Transverse colon (tissue), 4 donors: ENCODE measurements around the gene JAM3. TPM values are rescaled to one million over a fixed set of nuclear protein-coding genes. Genes with fewer than 3 reads are reported as not detected.

Experiments used
- DNase-seq: peaks from one replicate; pipeline ENCODE4 v3.0.0-alpha.2; 2019
- H3K27ac ChIP-seq, 4 donors: fragments of 200-600 bp; sonication (generic); 2 replicates each; pipeline ENCODE4 v1.5.1; 2016 to 2018; ENCODE audit warnings: inconsistent platforms in 4 of 4
- H3K27me3 ChIP-seq: fragments of 200-600 bp; sonication (generic); 2 replicates; pipeline ENCODE4 v1.5.1; 2017; ENCODE audit warnings: inconsistent platforms
- H3K36me3 ChIP-seq, 4 donors: fragments of 200-600 bp; sonication (generic); 2 replicates each; pipeline ENCODE4 v1.5.1; 2017 to 2019; ENCODE audit warnings: inconsistent platforms in 4 of 4
- H3K4me1 ChIP-seq, 4 donors: fragments of 200-600 bp; sonication (generic); 2 replicates each; pipeline ENCODE4 v1.5.1; 2017 to 2020; ENCODE audit warnings: inconsistent platforms in 4 of 4
- H3K4me3 ChIP-seq, 4 donors: fragments of 200-600 bp; sonication (generic); 1 replicate in 1 of 4; 2 replicates in 3 of 4; pipeline versions ENCODE4 v1.5.1 to v1.6.1; 2017 to 2019; ENCODE audit warnings: inconsistent platforms in 4 of 4
- H3K9me3 ChIP-seq, 2 donors: fragments of 200-600 bp; sonication (generic); 2 replicates each; pipeline ENCODE4 v1.5.1; 2017 to 2019; ENCODE audit warnings: inconsistent platforms in 2 of 2
- EP300 ChIP-seq: sonication (generic); formaldehyde crosslinking; IDR thresholded peaks from one replicate; pipeline ENCODE4 v1.6.1; 2017; ENCODE audit warnings: antibody characterized with exemption, low read depth
- POLR2A ChIP-seq: fragments of 450-650 bp; IDR thresholded peaks from one replicate; pipeline ENCODE4 v1.6.1; 2016; ENCODE audit warnings: antibody characterized with exemption, mild to moderate bottlenecking, moderate library complexity
- POLR2AphosphoS5 ChIP-seq, 3 donors: sonication (generic); formaldehyde crosslinking; IDR thresholded peaks; one replicate each; pipeline ENCODE4 v1.6.1; 2016; ENCODE audit warnings: antibody characterized with exemption in 3 of 3
- WGBS, 2 donors: methylation state at CpG; one replicate each; pipeline ENCODE4 v1.1.5; 2018; ENCODE audit warnings: low coverage in 1 of 2; 5-methylcytosine and 5-hydroxymethylcytosine counted together
- in situ Hi-C, 4 donors: fragments of 200-750 bp; cut with MboI; loops; one replicate each; pipeline versions ENCODE4 v1.15.0 to v1.15.1; 2017; ENCODE audit warnings: low sequenced_read_pairs in 3 of 4, low pct_ligation_motif_present in 1 of 4, low pct_unique_long_range_greater_than_20kb in 1 of 4
- intact Hi-C: fragments of 100-400 bp; cut with DNase I; formaldehyde crosslinking; loops from one replicate; pipeline ENCODE4 v1.15.1; 2023; ENCODE audit warnings: low total_unique reads
- total RNA-seq, 4 donors: library from RNA; depleted of rRNA; stranded (reverse); fragments of >200 nt; gene quantifications; one replicate each; pipeline ENCODE4 v1.1.0, GENCODE V29; 2016
- TF ChIP-seq, protein P1 (sequence below), 5 experiments: fragments of 200-600 bp in 3 of 5; fragments of 450-650 bp in 2 of 5; sonication (generic) in 3 of 5; IDR thresholded peaks; 1 replicate in 2 of 5; 2 replicates in 3 of 5; pipeline ENCODE4 v1.5.1; 2016 to 2017; ENCODE audit warnings: antibody characterized with exemption in 5 of 5, inconsistent platforms in 3 of 5, mild to moderate bottlenecking in 2 of 5, moderate library complexity in 1 of 5

JAM3 gene
- total RNA-seq, 4 donors from 2014 or later, result 7.8 to 56.9 (median 13.8) TPM

- Histone ChIP-seq H3K4me1 (no peaks in the 10 kb centered on the region), H3K36me3 (peaks cover 0 to 25% (median 9%) of the 10 kb centered on the region in 4 donors), H3K4me3 (no peak overlapping the region), H3K27me3 (no peaks in the 10 kb centered on the region), H3K27ac (no peak overlapping the region), H3K9me3 (no peaks in the 10 kb centered on the region)
- TF ChIP-seq, protein P1, sequence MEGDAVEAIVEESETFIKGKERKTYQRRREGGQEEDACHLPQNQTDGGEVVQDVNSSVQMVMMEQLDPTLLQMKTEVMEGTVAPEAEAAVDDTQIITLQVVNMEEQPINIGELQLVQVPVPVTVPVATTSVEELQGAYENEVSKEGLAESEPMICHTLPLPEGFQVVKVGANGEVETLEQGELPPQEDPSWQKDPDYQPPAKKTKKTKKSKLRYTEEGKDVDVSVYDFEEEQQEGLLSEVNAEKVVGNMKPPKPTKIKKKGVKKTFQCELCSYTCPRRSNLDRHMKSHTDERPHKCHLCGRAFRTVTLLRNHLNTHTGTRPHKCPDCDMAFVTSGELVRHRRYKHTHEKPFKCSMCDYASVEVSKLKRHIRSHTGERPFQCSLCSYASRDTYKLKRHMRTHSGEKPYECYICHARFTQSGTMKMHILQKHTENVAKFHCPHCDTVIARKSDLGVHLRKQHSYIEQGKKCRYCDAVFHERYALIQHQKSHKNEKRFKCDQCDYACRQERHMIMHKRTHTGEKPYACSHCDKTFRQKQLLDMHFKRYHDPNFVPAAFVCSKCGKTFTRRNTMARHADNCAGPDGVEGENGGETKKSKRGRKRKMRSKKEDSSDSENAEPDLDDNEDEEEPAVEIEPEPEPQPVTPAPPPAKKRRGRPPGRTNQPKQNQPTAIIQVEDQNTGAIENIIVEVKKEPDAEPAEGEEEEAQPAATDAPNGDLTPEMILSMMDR (IDR thresholded peaks at IDR 0.05), result no peak
- TF ChIP-seq POLR2AphosphoS5 (IDR thresholded peaks at IDR 0.05) (no peak), EP300 (no peak), POLR2A (no peak)
- 97 to 100% methylated on average over 7 to 9 of the region's 9 CpGs for WGBS, 2 donors
- in situ Hi-C loops (no loop called here), intact Hi-C loops (no loop called here)
- no peak for DNase-seq
Observed at GRCh38 chr11:134199531-134199930, 130.7 kb downstream of the JAM3 start.

GRCh38 chr11:134200688-134201087, 131.8 kb downstream of the JAM3 start:
- H3K27me3 ChIP-seq, result no peaks in the 10 kb centered on the region
- no peaks in the 10 kb centered on the region for H3K4me1 ChIP-seq
- TF ChIP-seq POLR2A (no peak), POLR2AphosphoS5 (IDR thresholded peaks at IDR 0.05) (no peak), EP300 (no peak)
- TF ChIP-seq, protein P1 (IDR thresholded peaks at IDR 0.05), result no peak
- no peak for DNase-seq
- WGBS, 2 donors, result 94 to 100% methylated on average over 2 to 6 of the region's 6 CpGs
- in situ Hi-C loops, result no loop called here
- no peak overlapping the region for H3K27ac ChIP-seq
- H3K4me3 ChIP-seq, result no peak overlapping the region
- H3K36me3 ChIP-seq, result peaks cover 0 to 29% (median 9%) of the 10 kb centered on the region in 4 donors
- no peaks in the 10 kb centered on the region for H3K9me3 ChIP-seq
- intact Hi-C loops, result no loop called here

Other genes starting within 250 kb of the JAM3 start
- not detected for gene SPATA19, start 223.6 kb upstream of the JAM3 start, total RNA-seq
- gene IGSF9B, start 112.1 kb upstream of the JAM3 start, total RNA-seq, result 10 to 100 TPM in 1 of 4 donors, 1 to 10 TPM in 3; 2.6 to 15.3 (median 4.9) TPM
- gene NCAPD3, start 154.9 kb downstream of the JAM3 start, total RNA-seq, result 10 to 100 TPM in 2 of 4 donors, 1 to 10 TPM in 2; 7.0 to 21.3 (median 13.8) TPM
- gene VPS26B, start 155.6 kb downstream of the JAM3 start, total RNA-seq, result 10 to 100 TPM; 32.8 to 49.4 (median 44.6) TPM
- gene THYN1, start 184.3 kb downstream of the JAM3 start, total RNA-seq, result 10 to 100 TPM; 16.1 to 39.3 (median 33.2) TPM
- 10 to 100 TPM; 34.8 to 59.1 (median 45.7) TPM for gene ACAD8, start 184.5 kb downstream of the JAM3 start, total RNA-seq
- under 1 TPM in 1 of 4 donors, not detected in 3; 0.16 TPM for gene GLB1L3, start 207.3 kb downstream of the JAM3 start, total RNA-seq